Heart left ventricle (tissue), 13 donors: ENCODE data around the gene ELAVL1.

Experiments
- CTCF ChIP-seq, 12 donors: fragments of 200-600 bp; sonication (generic) in 4 of 12; IDR thresholded peaks; one replicate each; pipeline versions ENCODE4 v1.5.0 to v1.8.0; 2018 to 2022; ENCODE audit warnings: antibody characterized with exemption in 12 of 12, mild to moderate bottlenecking in 5 of 12
- POLR2A ChIP-seq, 2 donors: fragments of 450-650 bp; IDR thresholded peaks; one replicate each; pipeline ENCODE4 v1.6.1; 2017; ENCODE audit warnings: antibody characterized with exemption in 2 of 2, mild to moderate bottlenecking in 2 of 2, moderate library complexity in 2 of 2
- donor health status: ischemic (EF 13 %, LVEDD 7.1; RV severe dilation, severe dysfunction).
- donor health status: DM: no; HTN: yes; CAD: no.
- donor health status: DM: no; HTN: no; CAD: no.
- donor health status: ischemic (EF 25% LVEDD 6.9; RV normal size, moderate dysfunction).
- donor health status: ischemic (EF 25% LVEDD 5.7; RV mildly dilated, moderate dysfunction).
- donor health status: ischemic (EF 35%, LVEDD 5.7; RV mildly dilated, moderate dysfunction).
- donor health status: nonischemic (EF 11% LVEDD 7.7; RV severe dilation, severe dysfunction).
- donor health status: DM: yes; HTN: yes; CAD: no.
- donor health status: PGD.
- donor health status: ischemic (EF 29% LVEDD 5.4; RV normal size, mild dysfunction).
- donor health status: nonischemic (EF 23%, LVEDD 6.1; RV moderate dilation, normal function).

GRCh38 chr19:7955696-7956095 lies 49.7 kb downstream of the ELAVL1 start:
- no peak for TF ChIP-seq CTCF (IDR thresholded peaks at IDR 0.05)
- no peak for TF ChIP-seq POLR2A (IDR thresholded peaks at IDR 0.05)
